ENCODE results near the gene PCED1A. TPM values are rescaled to one million over a fixed set of nuclear protein-coding genes. Genes with fewer than 3 reads are reported as not detected.

The PCED1A gene
- total RNA-seq (100 to 1,000 TPM in 2 of 5 donors, 10 to 100 TPM in 3; 65.1 to 111 (median 95.2) TPM), total RNA-seq (14.7 to 121 (median 59.5) reads per million in 29 experiments)
- total RNA-seq (2013) = 41.6 TPM

- Histone ChIP-seq H3K4me3 (ENCODE audit: control insufficient read depth in 1 of 2, extremely low read depth in 1 of 2, low read length in 1 of 2) (peak within 1 kb of the TSS; percentile 63 to 93), H3K4me1 (ENCODE audit: control insufficient read depth in 1 of 2, extremely low read depth in 1 of 2, insufficient read depth in 2 of 2, low read length in 2 of 2) (peaks cover 2 to 35% of the 10 kb centered on the region in 2 experiments), H3K27me3 (replicated peaks in 1 of 2; ENCODE audit: control insufficient read depth in 2 of 2, extremely low read depth in 1 of 2, insufficient read depth in 2 of 2, low read length in 1 of 2) (no peaks in the 10 kb centered on the region), H3K9me3 (no peaks in the 10 kb centered on the region), H3K27ac (ENCODE audit: low read length) (peak within 1 kb of the TSS; percentile 66), H3K36me3 (ENCODE audit: control insufficient read depth in 2 of 2, extremely low read depth in 1 of 2, insufficient read depth in 1 of 2, low read length in 1 of 2) (peaks cover 0 to 14% of the 10 kb centered on the region in 2 donors)
- Mint-ChIP-seq H3K9me3 (no peaks in the 10 kb centered on the region), H3K4me3 (peak within 1 kb of the TSS; percentile 85 to 89 (median 86)), H3K36me3 (peaks cover 8% of the 10 kb centered on the region), H3K4me1 (peaks cover 33 to 42% (median 37%) of the 10 kb centered on the region in 3 donors), H3K27me3 (no peaks in the 10 kb centered on the region), H3K27ac (peak within 1 kb of the TSS; percentile 84 to 89)
- 5% methylated on average over 94 of the region's 98 CpGs for WGBS (ENCODE audit: insufficient coverage)
- ATAC-seq (replicated peaks in 1 of 4) (peak; percentile 95 to 98 (median 96)), DNase-seq (peak; percentile 77 to 92 (median 88))
- ChIA-PET CTCF (interaction anchor here in 1 of 2 donors (0.7 kb wide), 1 partner anchor 25 kb away, joined by 3 read pairs; no protein-coding TSS in a partner anchor), POLR2A (interaction anchor here in 1 of 2 donors (0.6 kb wide), 1 partner anchor 230 kb away, joined by 6 read pairs; no protein-coding TSS in a partner anchor)
Measured at GRCh38 chr20:2840138-2840966, at the start of gene PCED1A, which contains the start of gene VPS16. PCED1A (minus strand) TSS chr20:2840655; CDS start chr20:2839912, 743 bp downstream. VPS16 (plus strand) TSS chr20:2840745; CDS start chr20:2840775, 30 bp downstream.

GRCh38 chr20:2889797-2890196, 49.3 kb upstream of the PCED1A start:
- no peak for ATAC-seq (replicated peaks in 1 of 4)
- Histone ChIP-seq H3K27ac (ENCODE audit: low read length) (no peak overlapping the region), H3K4me1 (ENCODE audit: control insufficient read depth in 1 of 2, extremely low read depth in 1 of 2, insufficient read depth in 2 of 2, low read length in 2 of 2) (peaks cover 4 to 6% of the 10 kb centered on the region in 2 experiments), H3K36me3 (ENCODE audit: control insufficient read depth in 2 of 2, extremely low read depth in 1 of 2, insufficient read depth in 1 of 2, low read length in 1 of 2) (no peaks in the 10 kb centered on the region), H3K9me3 (no peaks in the 10 kb centered on the region), H3K27me3 (replicated peaks in 1 of 2; ENCODE audit: control insufficient read depth in 2 of 2, extremely low read depth in 1 of 2, insufficient read depth in 2 of 2, low read length in 1 of 2) (no peaks in the 10 kb centered on the region), H3K4me3 (ENCODE audit: control insufficient read depth in 1 of 2, extremely low read depth in 1 of 2, low read length in 1 of 2) (no peak overlapping the region)
- peaks cover 23% of the 10 kb centered on the region for H3K36me3 Mint-ChIP-seq
- 100% methylated on average over 1 of the region's 3 CpGs for WGBS (ENCODE audit: insufficient coverage)
- H3K4me1 Mint-ChIP-seq = peaks cover 69 to 77% (median 71%) of the 10 kb centered on the region in 3 donors
- no peaks in the 10 kb centered on the region for H3K27me3 Mint-ChIP-seq
- peaks cover 0 to 3% (median 0%) of the 10 kb centered on the region in 3 donors for H3K9me3 Mint-ChIP-seq
- ChIA-PET POLR2A (no interaction called here), CTCF (no interaction called here)
- no peak overlapping the region for H3K27ac Mint-ChIP-seq
- DNase-seq = no peak
- H3K4me3 Mint-ChIP-seq = no peak overlapping the region

- Histone ChIP-seq H3K27ac (ENCODE audit: low read length) (no peak overlapping the region), H3K4me3 (ENCODE audit: control insufficient read depth in 1 of 2, extremely low read depth in 1 of 2, low read length in 1 of 2) (no peak overlapping the region), H3K36me3 (ENCODE audit: control insufficient read depth in 2 of 2, extremely low read depth in 1 of 2, insufficient read depth in 1 of 2, low read length in 1 of 2) (no peaks in the 10 kb centered on the region), H3K9me3 (no peaks in the 10 kb centered on the region), H3K4me1 (ENCODE audit: control insufficient read depth in 1 of 2, extremely low read depth in 1 of 2, insufficient read depth in 2 of 2, low read length in 2 of 2) (peaks cover 4 to 6% of the 10 kb centered on the region in 2 experiments), H3K27me3 (replicated peaks in 1 of 2; ENCODE audit: control insufficient read depth in 2 of 2, extremely low read depth in 1 of 2, insufficient read depth in 2 of 2, low read length in 1 of 2) (no peaks in the 10 kb centered on the region)
- Mint-ChIP-seq H3K4me1 (peaks cover 72 to 83% (median 74%) of the 10 kb centered on the region in 3 donors), H3K4me3 (no peak overlapping the region), H3K27me3 (no peaks in the 10 kb centered on the region), H3K9me3 (peaks cover 0 to 2% (median 0%) of the 10 kb centered on the region in 3 donors), H3K36me3 (peaks cover 20% of the 10 kb centered on the region), H3K27ac (no peak overlapping the region)
- POLR2A ChIA-PET = no interaction called here
- CTCF ChIA-PET = no interaction called here
- DNase-seq (no peak), ATAC-seq (replicated peaks in 1 of 4) (no peak)
- no CpG with 5 or more reads among the region's 1 CpG for WGBS (ENCODE audit: insufficient coverage)
Measured at GRCh38 chr20:2889209-2889608, 48.8 kb upstream of the PCED1A start.

GRCh38 chr20:2888224-2888955, 47.9 kb upstream of the PCED1A start:
- DNase-seq = no peak
- peak overlapping the region; percentile 8 to 23 for H3K27ac Mint-ChIP-seq
- H3K36me3 Mint-ChIP-seq = peaks cover 22% of the 10 kb centered on the region
- H3K27me3 ChIP-seq (replicated peaks in 1 of 2; ENCODE audit: control insufficient read depth in 2 of 2, extremely low read depth in 1 of 2, insufficient read depth in 2 of 2, low read length in 1 of 2) = no peaks in the 10 kb centered on the region
- H3K4me3 Mint-ChIP-seq = no peak overlapping the region
- no peaks in the 10 kb centered on the region for H3K9me3 Mint-ChIP-seq
- POLR2A ChIA-PET = no interaction called here
- peaks cover 4 to 6% of the 10 kb centered on the region in 2 experiments for H3K4me1 ChIP-seq (ENCODE audit: control insufficient read depth in 1 of 2, extremely low read depth in 1 of 2, insufficient read depth in 2 of 2, low read length in 2 of 2)
- H3K27me3 Mint-ChIP-seq = no peaks in the 10 kb centered on the region
- H3K4me3 ChIP-seq (ENCODE audit: control insufficient read depth in 1 of 2, extremely low read depth in 1 of 2, low read length in 1 of 2) = no peak overlapping the region
- no peak overlapping the region for H3K27ac ChIP-seq (ENCODE audit: low read length)
- peaks cover 78 to 90% (median 80%) of the 10 kb centered on the region in 3 donors for H3K4me1 Mint-ChIP-seq
- CTCF ChIA-PET = no interaction called here
- H3K9me3 ChIP-seq = no peaks in the 10 kb centered on the region
- WGBS (ENCODE audit: insufficient coverage) = 100% methylated on average over 2 of the region's 4 CpGs
- H3K36me3 ChIP-seq (ENCODE audit: control insufficient read depth in 2 of 2, extremely low read depth in 1 of 2, insufficient read depth in 1 of 2, low read length in 1 of 2) = no peaks in the 10 kb centered on the region
- ATAC-seq (replicated peaks in 1 of 4) = no peak

- ATAC-seq (replicated peaks in 1 of 4) (no peak), DNase-seq (no peak)
- no peaks in the 10 kb centered on the region for H3K27me3 ChIP-seq (replicated peaks in 1 of 2; ENCODE audit: control insufficient read depth in 2 of 2, extremely low read depth in 1 of 2, insufficient read depth in 2 of 2, low read length in 1 of 2)
- H3K36me3 Mint-ChIP-seq = peaks cover 19% of the 10 kb centered on the region
- CTCF ChIA-PET = interaction anchor here in 1 of 2 donors (0.6 kb wide), 1 partner anchor 185 kb away, joined by 3 read pairs; no protein-coding TSS in a partner anchor
- no peak overlapping the region for H3K4me3 ChIP-seq (ENCODE audit: control insufficient read depth in 1 of 2, extremely low read depth in 1 of 2, low read length in 1 of 2)
- H3K9me3 ChIP-seq = no peaks in the 10 kb centered on the region
- H3K9me3 Mint-ChIP-seq = no peaks in the 10 kb centered on the region
- 90% methylated on average over 2 of the region's 3 CpGs for WGBS (ENCODE audit: insufficient coverage)
- H3K27ac ChIP-seq (ENCODE audit: low read length) = no peak overlapping the region
- no peaks in the 10 kb centered on the region for H3K27me3 Mint-ChIP-seq
- no peaks in the 10 kb centered on the region for H3K36me3 ChIP-seq (ENCODE audit: control insufficient read depth in 2 of 2, extremely low read depth in 1 of 2, insufficient read depth in 1 of 2, low read length in 1 of 2)
- POLR2A ChIA-PET = no interaction called here
- no peak overlapping the region for H3K4me3 Mint-ChIP-seq
- H3K4me1 ChIP-seq (ENCODE audit: control insufficient read depth in 1 of 2, extremely low read depth in 1 of 2, insufficient read depth in 2 of 2, low read length in 2 of 2) = peaks cover 4 to 6% of the 10 kb centered on the region in 2 experiments
- peak overlapping the region in 1 of 2 donors; percentile 23 for H3K27ac Mint-ChIP-seq
- H3K4me1 Mint-ChIP-seq = peaks cover 78 to 85% (median 79%) of the 10 kb centered on the region in 3 donors
Measured at GRCh38 chr20:2887715-2888114, 47.3 kb upstream of the PCED1A start.

Measured in T-cell (primary cell).